ELR (cell line): Measurements from ENCODE around the gene KIF2A.

Experiments used
- DNase-seq: peaks from one replicate; pipeline ENCODE4 v3.0.0-alpha.2; 2015; ENCODE audit warnings: low read depth

The KIF2A gene

DNA sequence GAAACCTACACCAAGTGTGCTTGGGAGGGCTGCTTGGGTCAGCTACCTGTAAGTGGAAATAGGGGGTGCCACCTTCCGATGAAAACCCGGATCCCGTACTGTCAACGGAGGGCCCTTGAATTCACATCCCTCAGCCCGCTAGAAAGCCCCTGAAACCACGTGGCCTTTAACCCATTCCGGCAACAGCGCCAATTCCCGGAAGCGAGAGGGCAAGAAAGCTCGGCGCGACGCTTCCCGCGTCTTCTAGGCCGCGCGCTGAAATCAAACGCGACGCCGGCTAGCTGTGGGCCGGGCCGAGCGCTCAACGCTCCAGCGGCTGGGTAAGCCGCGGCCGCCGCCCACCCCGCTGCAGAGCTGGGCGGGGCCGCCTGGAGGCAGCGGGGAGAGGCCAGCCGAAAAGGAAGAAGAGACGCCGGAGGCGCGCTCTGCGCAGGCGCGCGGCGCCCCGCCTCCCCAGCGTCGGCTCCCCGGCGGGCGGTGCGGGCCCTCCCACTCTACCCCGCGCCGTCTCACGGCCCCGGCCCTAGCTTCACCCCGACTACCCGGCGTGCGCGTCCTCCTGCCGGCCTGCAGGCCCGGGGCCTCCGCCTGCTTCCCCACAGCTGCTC lies at the start of gene KIF2A:
TSS of gene KIF2A (plus strand) at position 492 of the 608 bp plus-strand sequence. CDS start 267 bp downstream, outside the sequence.
- DNase-seq: peak; percentile 93

DNA sequence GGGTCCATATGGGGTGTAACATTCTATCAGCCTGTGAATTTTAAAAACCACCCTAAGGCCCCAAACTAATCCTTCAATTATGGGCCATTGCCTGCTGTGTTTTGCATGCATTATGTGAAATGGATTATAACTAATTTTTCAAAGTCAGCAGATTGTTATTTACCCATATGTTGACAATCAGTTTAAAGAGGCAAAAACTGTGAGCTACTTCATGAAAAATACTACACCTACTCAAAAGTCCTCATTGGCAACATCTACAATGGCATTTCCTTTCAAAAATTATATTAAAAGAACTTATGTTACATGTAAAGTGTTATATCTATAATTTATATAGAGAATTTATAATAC lies 49.0 kb upstream of the KIF2A start:
- DNase-seq: no peak

DNA sequence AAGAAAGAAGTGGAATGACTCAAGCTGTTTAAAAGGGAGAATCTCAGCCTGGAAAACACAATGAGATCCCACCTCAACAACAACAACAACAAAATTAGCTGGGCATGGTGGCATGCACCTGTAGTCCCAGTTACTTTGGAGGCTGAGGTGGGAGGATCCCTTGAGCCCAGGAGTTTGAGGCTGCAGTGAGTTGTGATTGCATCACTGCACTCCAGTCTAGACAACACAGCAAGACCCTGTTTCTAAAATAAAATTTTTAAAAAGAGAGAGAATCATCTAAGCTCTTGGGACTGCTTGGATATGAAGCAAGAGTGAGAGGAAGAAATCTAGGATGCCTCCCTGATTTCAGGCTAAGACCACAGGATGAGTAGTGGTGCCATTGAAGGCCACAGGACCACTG lies 47.4 kb upstream of the KIF2A start:
- no peak for DNase-seq

DNA sequence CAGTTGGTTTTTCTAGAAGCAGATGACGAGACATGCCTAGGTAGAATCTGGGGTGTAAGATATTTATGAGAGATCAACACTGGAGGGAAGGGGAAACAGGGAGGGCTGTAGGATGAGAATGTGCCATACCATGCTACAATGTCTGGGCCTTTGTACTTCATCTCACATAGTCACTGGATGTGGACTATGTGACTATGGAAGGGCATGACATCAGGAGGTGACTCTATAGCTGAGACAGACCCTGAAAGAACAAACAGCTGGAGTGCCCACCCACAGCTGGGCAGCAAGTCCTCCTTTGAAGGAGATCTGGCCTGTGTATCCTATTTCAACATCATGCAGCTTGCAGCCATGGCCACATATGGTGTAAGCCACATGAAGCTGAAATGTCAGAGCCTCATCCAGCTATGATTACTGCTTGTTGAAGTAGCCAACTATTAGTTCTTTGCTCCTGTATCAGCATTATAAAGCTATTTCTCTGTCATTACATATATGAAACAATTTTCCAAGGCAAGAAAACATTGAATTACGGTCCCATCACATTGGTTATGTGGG lies 46.2 kb upstream of the KIF2A start:
- no peak for DNase-seq

DNA sequence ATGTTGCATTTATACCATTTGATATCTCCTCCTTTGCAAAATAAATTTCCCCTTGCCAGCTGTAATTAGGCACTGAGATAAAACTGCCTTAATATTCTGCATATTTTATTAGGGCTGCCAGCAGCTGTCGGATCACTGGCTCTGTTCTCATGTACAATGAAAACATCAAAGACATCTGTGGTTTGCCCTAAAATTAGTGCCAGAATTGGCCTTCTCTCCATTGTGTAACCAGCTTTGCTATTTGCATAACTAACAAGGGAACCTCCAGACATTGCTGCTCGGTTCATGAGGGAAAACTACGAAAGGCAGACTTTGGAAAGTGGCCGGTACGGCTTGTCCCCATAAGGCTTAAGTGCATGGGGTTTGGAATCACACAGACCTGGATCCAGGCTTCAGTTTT lies 45.5 kb upstream of the KIF2A start:
- DNase-seq: no peak

DNA sequence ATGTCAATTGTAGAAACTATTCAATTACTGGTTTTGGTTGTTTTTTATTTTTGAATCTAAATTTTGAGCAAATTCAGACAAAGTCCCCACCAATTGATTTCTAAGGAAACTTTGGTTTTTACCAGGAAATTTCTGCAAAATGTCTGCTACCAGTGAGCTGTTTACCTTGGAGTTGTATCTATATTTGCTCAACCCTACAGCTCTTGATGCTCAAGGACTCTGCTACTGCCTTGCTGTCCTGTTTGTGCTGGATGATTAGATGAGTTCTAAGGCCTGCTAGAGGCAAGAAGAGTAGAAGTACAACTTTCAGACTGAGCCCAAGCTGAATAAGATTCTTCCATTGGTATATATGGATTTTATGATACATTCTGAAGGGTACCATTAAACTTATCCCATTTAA lies 42.6 kb upstream of the KIF2A start:
- no peak for DNase-seq

DNA sequence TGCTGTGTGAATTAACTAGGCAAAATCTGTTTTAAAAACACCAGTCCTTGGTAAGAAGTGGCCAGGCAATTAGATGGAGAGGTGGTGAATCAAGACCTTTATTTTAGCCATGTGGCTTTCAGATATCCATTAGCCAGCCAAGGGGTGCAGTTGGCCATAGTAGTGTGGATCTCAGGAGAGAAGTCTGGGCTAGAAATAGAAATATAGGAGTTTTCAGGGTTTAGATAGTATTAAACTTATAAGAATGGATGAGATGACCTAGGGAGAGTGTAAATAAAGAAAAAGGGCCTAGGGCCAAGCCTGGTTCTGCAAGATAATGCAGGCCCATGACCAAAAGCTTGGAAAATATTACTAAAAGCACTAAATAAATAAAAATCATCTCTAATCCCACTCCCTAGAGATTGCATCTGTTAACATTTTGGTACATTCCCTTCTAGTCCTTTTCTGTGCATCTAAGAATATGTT lies 40.3 kb upstream of the KIF2A start:
- no peak for DNase-seq

DNA sequence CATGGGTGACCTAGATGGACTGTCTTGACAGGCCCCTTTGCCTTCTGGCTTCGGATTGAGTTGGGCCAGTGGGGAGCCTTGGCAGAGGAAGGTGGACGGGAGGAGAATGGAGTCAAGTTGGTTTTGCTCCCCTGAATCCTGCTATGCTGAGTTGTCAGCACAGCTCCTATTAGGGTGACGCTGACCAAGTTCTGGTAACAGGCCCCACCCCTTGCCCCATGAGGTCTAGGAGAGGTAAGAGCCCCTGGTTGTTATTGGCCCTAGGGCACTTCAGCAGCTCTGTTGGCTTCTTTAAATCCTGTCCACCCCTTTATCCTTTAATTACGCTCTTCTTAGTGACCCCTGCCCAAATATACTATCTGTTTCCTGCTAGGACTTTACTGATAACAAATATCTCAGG lies 39.4 kb upstream of the KIF2A start:
- no peak for DNase-seq

DNA sequence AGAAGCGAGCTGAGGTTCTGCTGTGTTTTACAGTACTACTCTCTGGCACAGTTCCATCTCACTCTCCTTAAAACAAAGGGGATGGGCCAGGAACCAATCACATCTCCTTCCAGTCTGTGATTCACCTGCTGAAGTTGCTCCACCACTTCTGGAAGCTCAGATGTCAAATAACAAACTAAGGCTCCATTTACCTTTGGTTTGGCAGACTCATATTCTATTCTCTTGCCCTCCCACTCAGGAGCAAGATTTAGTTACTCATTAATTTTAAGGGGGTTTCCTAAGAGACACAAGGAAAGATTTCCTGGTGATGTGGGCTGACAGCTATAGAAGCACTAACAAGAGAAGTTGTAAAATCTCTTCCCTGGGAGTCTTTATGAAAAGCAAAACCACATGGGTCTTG lies 37.8 kb upstream of the KIF2A start:
- DNase-seq: peak; percentile 3

DNA sequence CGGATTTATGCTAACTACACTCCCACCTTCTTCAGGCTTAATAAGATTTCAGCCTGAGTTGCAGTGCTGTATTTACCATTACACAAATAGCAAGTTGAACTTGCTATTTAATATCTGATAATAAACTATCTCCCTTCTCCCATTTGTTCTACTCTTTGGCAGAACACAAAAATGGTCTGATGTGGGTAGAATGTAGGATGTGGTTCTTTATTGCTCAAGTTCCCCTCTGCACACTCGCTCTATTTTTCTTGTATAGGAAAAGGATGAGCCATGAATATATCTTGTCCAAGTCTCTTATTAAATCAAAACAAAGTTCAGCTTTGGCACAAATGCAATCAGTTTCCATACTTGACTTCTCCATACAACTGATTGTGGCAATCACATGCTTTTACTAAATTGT lies 37.2 kb upstream of the KIF2A start:
- DNase-seq: no peak

DNA sequence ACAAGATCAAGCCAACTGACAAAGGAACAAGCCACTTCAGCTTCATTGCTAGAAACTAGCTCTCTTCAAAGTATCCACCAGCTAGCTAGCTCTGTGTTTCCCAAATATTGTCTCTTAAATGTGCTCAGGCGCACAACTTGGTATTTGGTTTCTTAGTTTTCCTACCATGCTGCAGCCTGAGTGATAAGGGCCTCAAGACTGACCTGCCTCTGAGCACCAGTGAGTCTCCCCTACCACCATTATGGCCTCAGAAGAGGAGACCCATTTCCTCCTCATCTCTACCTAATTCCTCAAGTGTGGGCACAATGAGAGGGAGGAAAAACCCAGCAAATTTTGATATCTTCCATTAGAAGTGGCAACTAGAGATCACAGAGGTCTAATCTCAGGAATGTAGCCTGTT lies 34.6 kb upstream of the KIF2A start:
- no peak for DNase-seq

DNA sequence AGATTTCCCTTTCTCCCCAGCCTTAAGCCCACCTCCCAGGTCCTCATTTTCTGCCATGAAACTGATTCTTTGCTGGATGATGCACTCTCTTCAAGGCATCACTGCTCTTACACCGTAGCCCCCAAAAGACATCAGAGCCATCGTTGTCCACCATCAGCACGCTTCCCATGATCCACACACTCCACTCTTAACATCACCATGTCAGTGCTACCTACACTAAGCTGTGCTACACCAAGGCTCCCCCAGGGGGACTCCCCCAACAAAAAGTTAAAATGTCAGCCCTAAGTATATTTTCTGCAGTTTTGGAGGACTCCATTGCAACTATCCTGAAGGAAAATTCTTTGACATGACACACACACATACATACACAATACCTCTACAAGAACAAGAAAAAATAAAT lies 34.1 kb upstream of the KIF2A start:
- DNase-seq: peak; percentile 9

DNA sequence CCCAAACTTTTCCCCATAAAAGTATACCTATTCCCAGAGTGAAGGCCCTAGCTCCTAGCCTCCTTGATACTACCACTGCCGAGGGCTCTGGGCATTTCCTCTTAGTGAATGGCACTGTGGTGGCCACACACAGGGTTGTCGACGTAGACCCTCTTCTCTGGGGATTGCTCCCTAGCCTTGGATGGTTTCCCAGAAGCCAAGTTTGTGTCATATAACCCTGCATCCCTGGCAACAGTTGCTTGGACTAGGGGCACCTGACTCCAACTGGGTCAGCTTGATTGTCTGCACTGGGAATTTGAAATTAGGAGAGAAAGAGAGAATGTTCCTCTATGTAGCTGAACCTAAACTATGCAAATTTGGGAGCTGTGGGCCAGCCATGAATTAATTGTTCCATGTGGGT lies 32.3 kb upstream of the KIF2A start:
- no peak for DNase-seq

DNA sequence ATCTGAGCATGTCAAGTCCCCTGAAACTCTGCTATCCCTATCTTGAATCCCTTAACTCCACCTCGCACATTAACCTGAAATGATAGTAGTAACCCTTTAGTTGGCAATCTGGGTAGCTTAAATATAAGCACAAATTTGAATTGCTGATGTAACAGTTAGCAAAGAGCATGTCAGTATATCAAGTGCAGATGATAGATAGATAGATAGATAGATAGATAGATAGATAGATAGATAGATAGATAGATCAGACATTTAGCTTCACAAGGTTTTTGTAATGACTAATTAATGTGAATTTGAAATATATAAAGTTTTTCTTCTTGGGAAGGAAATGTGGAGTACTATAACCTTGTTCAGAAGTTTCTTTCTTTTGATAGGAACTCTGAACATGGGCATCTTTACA lies 30.4 kb upstream of the KIF2A start:
- DNase-seq: no peak

DNA sequence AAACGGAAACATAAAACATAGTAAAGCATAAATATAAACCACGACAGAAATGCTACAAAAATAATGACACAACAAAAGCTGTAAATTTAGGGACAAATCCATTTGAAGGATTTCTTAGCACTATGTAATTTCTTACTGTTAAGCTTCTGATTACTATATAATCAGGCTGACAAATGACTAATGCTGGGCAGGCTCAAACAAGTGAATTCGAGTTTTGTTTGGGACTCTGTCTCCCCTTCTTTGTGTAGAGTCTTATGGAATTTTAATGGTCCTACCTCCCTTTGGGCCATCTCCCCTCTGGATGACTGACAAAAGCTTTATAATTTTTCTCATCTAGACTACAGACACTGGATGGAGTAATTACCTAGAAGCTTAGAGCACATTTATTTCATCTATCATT lies 24.6 kb upstream of the KIF2A start:
- DNase-seq: no peak

DNA sequence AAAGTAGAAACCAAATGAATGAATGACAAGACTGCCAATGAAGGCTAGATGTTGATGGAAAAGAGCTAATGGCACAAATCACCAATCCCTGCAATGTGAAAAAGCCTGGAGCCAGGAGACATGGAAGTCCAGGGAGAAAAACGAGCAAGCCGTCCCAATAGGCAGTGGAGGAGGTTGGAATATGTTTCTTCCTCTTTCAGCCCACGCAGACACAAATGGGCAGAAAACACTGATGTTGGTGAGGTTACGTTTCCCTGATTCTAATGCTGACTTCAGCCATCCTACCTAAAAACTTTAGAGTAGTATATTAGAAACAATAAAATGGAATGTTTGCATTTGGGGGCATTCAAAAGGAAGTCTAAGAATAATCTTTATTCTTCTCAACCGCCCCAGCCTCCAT lies 23.9 kb upstream of the KIF2A start:
- DNase-seq: no peak

DNA sequence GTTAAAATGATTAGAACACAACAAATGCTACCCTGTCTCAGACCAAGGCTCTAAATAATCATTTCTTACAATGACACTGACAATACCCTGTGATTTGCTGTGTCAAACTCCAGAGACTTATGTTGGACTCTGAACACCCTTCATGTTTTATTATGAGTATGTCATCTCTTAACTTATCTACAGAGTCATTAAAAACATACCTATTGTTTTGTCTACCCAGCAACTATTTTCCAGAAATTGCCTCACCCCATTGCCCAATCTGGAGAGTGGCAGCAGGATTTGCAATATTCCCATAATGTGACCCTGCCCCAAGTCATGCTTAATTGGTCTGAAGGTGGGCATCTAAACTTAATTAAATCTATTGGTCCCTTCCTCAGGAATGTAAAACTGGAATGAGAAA lies 23.0 kb upstream of the KIF2A start:
- no peak for DNase-seq

DNA sequence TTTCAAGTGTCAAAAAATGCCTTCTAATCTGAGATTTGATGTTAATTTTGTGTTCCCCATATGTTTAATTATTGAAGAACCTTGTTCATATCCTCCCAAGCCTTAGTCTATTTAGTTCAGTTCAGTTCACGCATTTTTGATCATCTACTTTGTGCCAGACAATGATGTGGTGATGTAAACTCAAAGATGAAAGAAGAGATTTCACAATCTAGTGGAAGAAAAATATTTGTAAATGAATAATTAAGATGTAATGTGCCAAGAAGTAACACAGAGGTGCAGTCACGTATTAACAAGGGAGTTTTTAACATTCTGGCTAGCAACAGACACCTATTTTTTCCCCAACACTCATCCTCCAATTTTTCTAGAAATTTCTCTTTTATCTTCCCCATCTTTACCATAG lies 22.1 kb upstream of the KIF2A start:
- no peak for DNase-seq

DNA sequence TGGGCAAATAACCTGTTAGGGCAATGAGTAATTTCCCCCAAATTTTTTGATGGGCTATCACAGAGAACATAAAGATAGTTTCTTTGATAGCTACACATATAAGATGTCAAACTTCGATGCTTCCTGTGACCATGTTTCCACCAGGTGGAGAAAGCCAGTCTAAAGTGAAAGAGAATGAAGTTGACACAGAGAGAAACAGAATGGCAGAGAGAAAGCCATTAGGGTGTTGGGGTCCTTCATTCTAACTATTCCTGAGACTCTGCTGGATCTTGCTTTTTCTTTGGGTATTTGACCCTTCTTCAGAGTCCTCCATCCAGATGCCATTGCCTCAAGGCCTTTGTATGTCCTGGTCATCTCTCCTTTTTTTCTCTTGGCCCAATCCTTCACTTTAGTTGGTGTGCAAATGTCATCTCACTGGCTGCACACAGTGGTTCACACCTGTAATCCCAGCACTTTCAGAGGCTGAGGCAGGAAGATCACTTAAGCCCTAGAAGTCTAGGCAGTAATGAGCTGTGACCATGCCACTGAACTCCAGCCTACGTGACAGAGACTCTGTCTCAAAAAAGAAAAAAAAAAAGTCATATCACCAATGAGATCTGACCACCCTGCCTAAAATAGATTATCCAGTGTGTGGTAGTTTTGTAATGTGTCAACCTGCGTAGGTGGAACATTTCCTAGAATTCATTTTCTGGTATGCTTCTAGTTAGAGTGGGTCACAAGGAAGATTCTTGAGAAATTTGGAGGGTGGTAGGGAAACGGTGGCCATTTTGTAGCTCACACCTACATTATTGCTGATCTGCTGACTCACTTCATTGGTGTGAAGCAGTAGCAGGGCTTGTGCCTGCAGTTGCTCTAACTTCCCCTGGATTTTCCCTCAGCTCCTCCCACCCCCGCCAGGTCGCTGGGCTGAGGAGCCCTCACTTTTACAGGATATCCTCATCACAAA lies 20.8 kb upstream of the KIF2A start:
- DNase-seq: no peak

DNA sequence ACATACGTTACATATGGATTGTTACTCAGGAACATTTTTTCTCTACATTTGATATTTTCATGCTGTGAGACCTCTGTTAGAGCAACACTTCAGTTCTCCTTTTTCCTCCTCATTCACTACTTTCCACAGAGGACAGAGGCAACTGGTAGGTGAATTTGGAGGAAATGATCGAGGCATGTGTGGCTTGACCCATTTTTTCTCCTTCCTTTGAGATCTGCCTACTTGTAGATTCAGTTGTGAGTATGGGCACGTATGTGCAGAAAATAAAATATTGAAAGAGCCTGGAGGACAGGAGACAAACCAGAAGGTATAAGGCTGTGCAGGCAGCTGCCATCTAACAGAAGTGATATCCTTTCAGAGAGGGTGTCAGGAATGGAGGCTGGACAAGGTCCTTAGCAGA lies 19.2 kb upstream of the KIF2A start:
- DNase-seq: no peak

DNA sequence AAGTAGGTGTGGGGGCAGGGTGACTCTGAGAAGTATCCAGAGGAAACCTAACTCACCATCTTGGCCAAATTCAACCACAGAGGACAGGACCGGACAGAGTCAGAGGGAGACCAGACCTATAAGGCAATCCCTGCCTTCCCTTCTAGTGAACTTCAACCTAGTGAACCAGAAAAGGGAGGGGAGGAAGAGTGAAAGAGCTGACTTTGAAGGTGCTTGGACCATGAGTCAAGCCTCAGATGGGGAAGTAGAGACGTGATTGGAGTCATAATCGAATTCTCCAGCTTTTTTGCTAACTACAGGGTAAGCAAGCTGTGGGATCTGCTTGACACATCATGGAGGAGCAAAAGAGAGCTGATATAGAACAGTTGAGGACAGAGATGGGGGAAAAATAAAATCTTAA lies 18.8 kb upstream of the KIF2A start:
- no peak for DNase-seq

DNA sequence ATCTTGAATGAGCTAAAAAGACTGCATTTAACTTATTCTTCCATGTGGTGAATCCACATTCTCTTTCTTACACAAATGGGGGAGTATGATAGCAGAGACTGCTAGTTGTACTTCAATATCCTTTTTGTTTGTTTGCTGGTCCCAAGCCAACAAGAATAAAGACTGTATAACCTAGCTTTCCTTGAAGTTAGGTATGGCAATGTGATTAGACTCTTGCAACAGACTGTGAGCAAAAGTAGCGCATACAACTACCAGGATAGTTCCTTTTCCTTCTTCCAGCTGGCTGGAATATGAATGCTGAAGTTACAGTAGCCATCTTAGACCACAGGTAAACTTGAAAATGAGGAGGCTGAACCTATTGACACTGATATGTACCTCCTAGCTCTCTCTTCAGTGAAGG lies 17.9 kb upstream of the KIF2A start:
- no peak for DNase-seq

DNA sequence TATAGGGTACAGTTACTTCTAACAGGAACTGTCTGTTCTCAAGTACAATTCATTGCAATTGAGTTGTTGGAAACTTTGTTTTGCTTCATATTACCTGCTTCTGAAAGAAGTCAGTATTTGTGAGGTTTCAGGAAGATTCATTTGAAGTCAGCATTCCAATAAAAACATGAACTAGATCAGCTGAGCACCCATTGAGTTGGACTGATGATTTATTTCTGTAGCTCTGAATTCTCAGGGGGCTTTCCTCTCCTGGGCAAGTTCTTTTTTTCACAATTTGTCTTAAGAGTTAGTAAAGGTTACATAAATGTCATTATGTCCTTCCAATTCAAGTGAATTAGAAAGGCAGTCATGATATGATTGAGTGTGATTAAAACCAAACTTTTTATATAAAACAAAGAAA lies 16.2 kb upstream of the KIF2A start:
- no peak for DNase-seq
